Transverse colon (tissue), 3 donors: Measurements from ENCODE around the gene RANBP10.

ENCODE experiments used
- EP300 ChIP-seq: sonication (generic); formaldehyde crosslinking; IDR thresholded peaks from one replicate; pipeline ENCODE4 v1.6.1; 2017; ENCODE audit warnings: antibody characterized with exemption, low read depth
- POLR2A ChIP-seq: fragments of 450-650 bp; IDR thresholded peaks from one replicate; pipeline ENCODE4 v1.6.1; 2016; ENCODE audit warnings: antibody characterized with exemption, mild to moderate bottlenecking, moderate library complexity
- TF ChIP-seq, protein P1 (sequence below), 5 experiments: fragments of 200-600 bp in 3 of 5; fragments of 450-650 bp in 2 of 5; sonication (generic) in 3 of 5; IDR thresholded peaks; 1 replicate in 2 of 5; 2 replicates in 3 of 5; pipeline ENCODE4 v1.5.1; 2016 to 2017; ENCODE audit warnings: antibody characterized with exemption in 5 of 5, inconsistent platforms in 3 of 5, mild to moderate bottlenecking in 2 of 5, moderate library complexity in 1 of 5

GRCh38 chr16:67773569-67774456 lies 32.5 kb downstream of the RANBP10 start:
- TF ChIP-seq, protein P1, sequence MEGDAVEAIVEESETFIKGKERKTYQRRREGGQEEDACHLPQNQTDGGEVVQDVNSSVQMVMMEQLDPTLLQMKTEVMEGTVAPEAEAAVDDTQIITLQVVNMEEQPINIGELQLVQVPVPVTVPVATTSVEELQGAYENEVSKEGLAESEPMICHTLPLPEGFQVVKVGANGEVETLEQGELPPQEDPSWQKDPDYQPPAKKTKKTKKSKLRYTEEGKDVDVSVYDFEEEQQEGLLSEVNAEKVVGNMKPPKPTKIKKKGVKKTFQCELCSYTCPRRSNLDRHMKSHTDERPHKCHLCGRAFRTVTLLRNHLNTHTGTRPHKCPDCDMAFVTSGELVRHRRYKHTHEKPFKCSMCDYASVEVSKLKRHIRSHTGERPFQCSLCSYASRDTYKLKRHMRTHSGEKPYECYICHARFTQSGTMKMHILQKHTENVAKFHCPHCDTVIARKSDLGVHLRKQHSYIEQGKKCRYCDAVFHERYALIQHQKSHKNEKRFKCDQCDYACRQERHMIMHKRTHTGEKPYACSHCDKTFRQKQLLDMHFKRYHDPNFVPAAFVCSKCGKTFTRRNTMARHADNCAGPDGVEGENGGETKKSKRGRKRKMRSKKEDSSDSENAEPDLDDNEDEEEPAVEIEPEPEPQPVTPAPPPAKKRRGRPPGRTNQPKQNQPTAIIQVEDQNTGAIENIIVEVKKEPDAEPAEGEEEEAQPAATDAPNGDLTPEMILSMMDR (IDR thresholded peaks at IDR 0.05), result no peak
- TF ChIP-seq POLR2A (no peak), EP300 (no peak)
